ENCODE results near the gene ANGPTL7.

The ANGPTL7 gene, protein sequence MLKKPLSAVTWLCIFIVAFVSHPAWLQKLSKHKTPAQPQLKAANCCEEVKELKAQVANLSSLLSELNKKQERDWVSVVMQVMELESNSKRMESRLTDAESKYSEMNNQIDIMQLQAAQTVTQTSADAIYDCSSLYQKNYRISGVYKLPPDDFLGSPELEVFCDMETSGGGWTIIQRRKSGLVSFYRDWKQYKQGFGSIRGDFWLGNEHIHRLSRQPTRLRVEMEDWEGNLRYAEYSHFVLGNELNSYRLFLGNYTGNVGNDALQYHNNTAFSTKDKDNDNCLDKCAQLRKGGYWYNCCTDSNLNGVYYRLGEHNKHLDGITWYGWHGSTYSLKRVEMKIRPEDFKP

DNA sequence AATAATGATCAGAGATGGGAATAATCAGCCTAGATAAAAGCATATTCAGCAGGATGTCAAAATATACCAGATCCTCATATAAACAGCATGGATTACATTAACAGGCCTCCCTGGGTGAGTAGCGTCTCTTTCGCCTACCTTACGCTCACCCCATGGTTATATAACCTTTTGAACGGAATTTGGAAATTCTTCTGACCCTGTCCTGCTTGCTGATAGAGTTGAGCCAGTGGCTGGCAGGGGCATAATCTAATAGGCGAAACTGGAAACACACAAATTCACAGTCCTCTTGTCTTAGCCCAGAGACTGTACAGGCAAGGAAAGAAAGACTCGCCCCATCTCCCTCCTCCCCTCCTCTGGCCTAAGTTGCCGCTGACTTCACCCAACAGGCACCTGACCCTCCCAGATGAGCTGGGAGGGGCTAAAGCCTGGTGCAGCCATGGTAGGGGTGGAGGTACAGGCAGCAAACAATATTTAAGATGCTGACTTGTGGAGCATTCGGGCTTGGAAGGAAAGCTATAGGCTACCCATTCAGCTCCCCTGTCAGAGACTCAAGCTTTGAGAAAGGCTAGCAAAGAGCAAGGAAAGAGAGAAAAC is at the start of gene ANGPTL7:
Gene ANGPTL7 (plus strand): TSS at position 498 of the 594 bp plus-strand sequence. CDS start 225 bp downstream, outside the sequence.
- TF ChIP-seq, protein P1, sequence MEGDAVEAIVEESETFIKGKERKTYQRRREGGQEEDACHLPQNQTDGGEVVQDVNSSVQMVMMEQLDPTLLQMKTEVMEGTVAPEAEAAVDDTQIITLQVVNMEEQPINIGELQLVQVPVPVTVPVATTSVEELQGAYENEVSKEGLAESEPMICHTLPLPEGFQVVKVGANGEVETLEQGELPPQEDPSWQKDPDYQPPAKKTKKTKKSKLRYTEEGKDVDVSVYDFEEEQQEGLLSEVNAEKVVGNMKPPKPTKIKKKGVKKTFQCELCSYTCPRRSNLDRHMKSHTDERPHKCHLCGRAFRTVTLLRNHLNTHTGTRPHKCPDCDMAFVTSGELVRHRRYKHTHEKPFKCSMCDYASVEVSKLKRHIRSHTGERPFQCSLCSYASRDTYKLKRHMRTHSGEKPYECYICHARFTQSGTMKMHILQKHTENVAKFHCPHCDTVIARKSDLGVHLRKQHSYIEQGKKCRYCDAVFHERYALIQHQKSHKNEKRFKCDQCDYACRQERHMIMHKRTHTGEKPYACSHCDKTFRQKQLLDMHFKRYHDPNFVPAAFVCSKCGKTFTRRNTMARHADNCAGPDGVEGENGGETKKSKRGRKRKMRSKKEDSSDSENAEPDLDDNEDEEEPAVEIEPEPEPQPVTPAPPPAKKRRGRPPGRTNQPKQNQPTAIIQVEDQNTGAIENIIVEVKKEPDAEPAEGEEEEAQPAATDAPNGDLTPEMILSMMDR (conservative IDR thresholded peaks at IDR 0.05), result no peak
- TF ChIP-seq ZFX (IDR thresholded peaks at IDR 0.05), result no peak
- H3K27ac ChIP-seq, result no peak within 1 kb of the TSS

DNA sequence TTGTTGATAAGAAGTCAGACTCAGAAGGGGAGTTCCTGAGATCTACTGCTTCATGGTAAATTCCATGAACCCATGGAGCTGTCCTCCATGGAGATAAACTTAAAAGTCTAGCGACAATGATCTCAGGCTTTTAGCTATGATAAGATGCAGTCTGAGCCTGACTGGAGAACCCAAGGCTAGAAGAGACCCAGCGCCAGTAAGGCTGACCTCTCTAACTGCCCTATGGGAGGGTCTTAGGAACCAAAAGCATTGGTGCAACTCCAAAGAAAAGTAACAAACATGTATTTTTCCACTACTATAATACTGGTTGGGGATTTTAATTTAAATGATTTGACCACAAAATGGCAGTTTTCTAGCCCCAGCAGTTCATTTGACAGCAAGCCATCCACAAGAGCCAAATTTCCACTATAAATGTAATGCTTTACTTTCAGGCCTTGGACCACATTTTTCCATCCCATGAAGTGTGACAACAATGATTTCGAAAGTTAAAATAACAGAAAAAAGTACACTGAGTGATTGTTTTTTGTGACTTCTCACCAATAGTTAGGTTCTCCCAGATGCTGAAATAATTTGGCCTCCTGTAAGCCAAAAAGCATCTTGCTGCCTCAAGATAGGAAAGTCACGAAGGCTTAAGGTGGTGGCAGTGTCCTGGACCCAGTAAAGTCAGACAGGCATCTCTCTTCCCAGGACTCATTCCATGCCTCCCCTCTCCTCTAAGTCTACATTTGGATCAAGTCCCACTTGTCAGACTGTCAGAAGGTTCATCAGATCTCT is 46.4 kb upstream of the ANGPTL7 start:
- H3K27ac ChIP-seq, result no peak overlapping the region
- TF ChIP-seq ZFX (IDR thresholded peaks at IDR 0.05), result no peak
- TF ChIP-seq, protein P1 (conservative IDR thresholded peaks at IDR 0.05), result no peak

DNA sequence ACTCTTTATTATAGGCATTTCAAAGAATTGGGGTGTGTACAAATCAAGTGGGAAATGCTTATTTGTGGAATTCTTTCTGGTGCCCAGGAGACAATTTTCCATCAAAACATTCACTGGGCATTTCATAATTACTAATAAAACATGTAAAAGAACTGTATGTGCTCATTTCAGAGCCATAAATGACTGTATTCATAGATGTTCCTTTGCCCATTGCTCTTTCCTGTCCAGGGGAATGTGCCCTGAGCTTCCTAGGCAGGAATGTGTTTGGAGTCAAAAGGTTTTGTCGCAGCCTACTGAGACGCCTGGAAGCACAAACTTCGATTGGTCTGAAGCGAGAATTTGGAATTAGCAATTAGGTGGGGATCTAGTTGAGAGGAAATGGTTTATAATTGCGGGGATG is 45.8 kb upstream of the ANGPTL7 start:
- TF ChIP-seq, protein P1 (conservative IDR thresholded peaks at IDR 0.05), result no peak
- no peak for TF ChIP-seq ZFX (IDR thresholded peaks at IDR 0.05)
- H3K27ac ChIP-seq, result no peak overlapping the region

DNA sequence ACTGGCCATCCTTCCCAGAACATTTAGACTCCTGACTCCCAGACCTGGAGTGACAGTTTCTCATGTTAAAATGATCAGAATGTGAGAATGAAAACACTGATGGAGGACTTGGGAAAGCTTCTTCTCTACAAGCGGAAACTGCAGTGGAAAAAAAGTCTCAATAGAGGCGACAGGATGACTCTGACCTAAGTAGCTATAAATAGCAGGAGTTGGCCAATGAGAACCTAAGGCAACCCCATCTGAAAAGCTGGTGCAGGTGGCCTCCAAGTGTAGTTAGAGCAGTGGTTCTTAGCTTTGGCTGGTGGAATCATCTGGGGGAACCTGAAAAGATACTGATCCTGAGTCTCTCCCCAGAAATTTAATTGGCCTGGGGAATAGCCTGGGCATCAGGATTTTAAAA is 45.2 kb upstream of the ANGPTL7 start:
- TF ChIP-seq, protein P1 (conservative IDR thresholded peaks at IDR 0.05), result no peak
- TF ChIP-seq ZFX (IDR thresholded peaks at IDR 0.05), result no peak
- H3K27ac ChIP-seq, result no peak overlapping the region

DNA sequence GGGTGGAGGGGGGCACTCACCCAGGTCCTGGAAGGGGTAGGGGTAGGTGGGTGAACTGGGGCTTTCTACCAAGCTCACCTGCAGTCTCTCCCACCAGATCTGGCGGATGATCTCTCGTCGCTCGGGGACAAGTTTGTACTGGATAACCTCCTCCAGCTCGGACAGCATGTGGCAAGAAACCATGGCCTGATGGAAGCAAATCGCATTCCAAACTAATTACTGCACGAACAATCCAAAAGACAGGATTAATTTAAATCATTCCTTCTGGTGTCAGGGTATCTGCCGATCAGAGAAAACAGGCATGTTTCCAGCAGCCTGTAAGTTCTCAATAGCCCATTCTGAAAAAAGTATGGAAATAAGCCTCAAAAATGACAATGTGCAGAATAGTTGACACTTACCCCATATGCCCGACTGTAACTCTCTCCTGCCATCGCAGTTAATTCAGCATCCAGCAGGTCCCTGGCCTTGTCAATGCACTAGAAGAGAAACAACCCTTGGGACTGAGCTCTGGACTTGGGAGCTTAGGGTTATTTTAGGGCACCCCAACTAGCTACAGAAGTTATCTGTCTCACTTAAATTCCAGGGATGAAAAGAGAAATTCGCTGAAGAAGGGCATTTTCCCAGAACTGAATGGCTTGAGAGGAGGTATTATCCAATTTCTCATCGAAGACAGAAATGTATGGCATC is 44.4 kb upstream of the ANGPTL7 start:
- TF ChIP-seq, protein P1 (conservative IDR thresholded peaks at IDR 0.05), result no peak
- no peak for TF ChIP-seq ZFX (IDR thresholded peaks at IDR 0.05)
- no peak overlapping the region for H3K27ac ChIP-seq

DNA sequence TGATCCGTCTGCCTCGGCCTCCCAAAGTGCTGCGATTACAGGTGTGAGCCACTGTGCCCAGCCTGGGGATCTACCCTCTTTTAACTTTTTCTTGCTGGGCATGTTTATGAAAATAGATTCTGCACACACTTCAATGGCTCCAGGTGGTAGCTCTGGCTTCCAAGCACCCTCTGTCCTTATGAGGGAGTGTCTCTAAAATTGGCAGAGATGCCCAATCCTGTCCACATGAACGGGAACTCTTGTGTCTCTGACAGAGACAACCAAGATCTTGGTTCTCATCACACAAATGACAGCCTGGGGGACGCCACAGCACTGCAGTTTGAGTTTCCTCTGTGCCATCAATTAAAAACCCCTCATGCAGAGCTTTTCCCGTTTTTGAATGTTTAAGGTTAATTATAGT is 43.4 kb upstream of the ANGPTL7 start:
- TF ChIP-seq ZFX (IDR thresholded peaks at IDR 0.05), result no peak
- TF ChIP-seq, protein P1 (conservative IDR thresholded peaks at IDR 0.05), result no peak
- H3K27ac ChIP-seq, result no peak overlapping the region

All from C4-2B (cell line).